Measurements from ENCODE around the gene CYB561.
"Not testable (repeated sequence)": the region's sequence is repeated elsewhere in the genome, so short reads cannot be mapped to it uniquely, and the experiment has no call there.

CYB561 gene

GRCh38 chr17:63478814-63479494, 32.8 kb upstream of the CYB561 start:
- peak; percentile 71 for DNase-seq

- no peak for DNase-seq
Measured at GRCh38 chr17:63477480-63478440, 31.7 kb upstream of the CYB561 start.

- DNase-seq: peak; percentile 23
Measured at GRCh38 chr17:63476854-63477479, 30.9 kb upstream of the CYB561 start, which contains the start of gene ACE. Gene ACE (plus strand): TSS chr17:63477061. CDS start chr17:63477095, 34 bp downstream.

GRCh38 chr17:63476459-63476853, 30.4 kb upstream of the CYB561 start:
- no peak for DNase-seq

GRCh38 chr17:63475491-63476412, 29.6 kb upstream of the CYB561 start:
- no peak for DNase-seq

- DNase-seq: no peak
Measured at GRCh38 chr17:63474586-63475460, 28.7 kb upstream of the CYB561 start.

GRCh38 chr17:63474174-63474573, 28.1 kb upstream of the CYB561 start:
- DNase-seq: no peak

- DNase-seq: not testable (repeated sequence)
Measured at GRCh38 chr17:63468099-63468498, 22.0 kb upstream of the CYB561 start.

GRCh38 chr17:63464691-63465236, 18.7 kb upstream of the CYB561 start:
- no peak for DNase-seq

- no peak for DNase-seq
Measured at GRCh38 chr17:63463771-63464170, 17.7 kb upstream of the CYB561 start.

- no peak for DNase-seq
Measured at GRCh38 chr17:63460018-63460417, 13.9 kb upstream of the CYB561 start.

GRCh38 chr17:63458478-63458877, 12.4 kb upstream of the CYB561 start:
- DNase-seq: no peak

GRCh38 chr17:63455417-63455816, 9.3 kb upstream of the CYB561 start:
- DNase-seq: no peak

- DNase-seq: no peak
Measured at GRCh38 chr17:63454915-63455314, 8.8 kb upstream of the CYB561 start.

GRCh38 chr17:63454357-63454756, 8.3 kb upstream of the CYB561 start:
- DNase-seq: not testable (repeated sequence)

GRCh38 chr17:63452962-63453551, 7.0 kb upstream of the CYB561 start:
- DNase-seq: no peak

GRCh38 chr17:63452046-63452961, 6.2 kb upstream of the CYB561 start:
- DNase-seq: no peak

GRCh38 chr17:63451150-63451549, 5.0 kb upstream of the CYB561 start:
- no peak for DNase-seq

GRCh38 chr17:63450551-63450950, 4.4 kb upstream of the CYB561 start:
- no peak for DNase-seq

All from CD4-positive, alpha-beta T cell treated with Interferon gamma for 1 hour (primary cell).